Activated CD4-positive, alpha-beta T cell treated with anti-CD3 and anti-CD28 coated beads, Interleukin-2, amount 50 U/mL, for 24 hours (primary cell): Measurements from ENCODE around the gene CHD5.
A peak's percentile ranks its signal among the peaks of the same experiment; 100 is the strongest.

Experiments
- DNase-seq, 2 donors: peaks; one replicate each; pipeline ENCODE4 v3.0.0-alpha.2; 2020; ENCODE audit warnings: low read depth in 1 of 2, low spot score in 1 of 2

Gene CHD5

GRCh38 chr1:6134741-6135510 is 45.2 kb downstream of the CHD5 start:
- DNase-seq: no peak

DNA sequence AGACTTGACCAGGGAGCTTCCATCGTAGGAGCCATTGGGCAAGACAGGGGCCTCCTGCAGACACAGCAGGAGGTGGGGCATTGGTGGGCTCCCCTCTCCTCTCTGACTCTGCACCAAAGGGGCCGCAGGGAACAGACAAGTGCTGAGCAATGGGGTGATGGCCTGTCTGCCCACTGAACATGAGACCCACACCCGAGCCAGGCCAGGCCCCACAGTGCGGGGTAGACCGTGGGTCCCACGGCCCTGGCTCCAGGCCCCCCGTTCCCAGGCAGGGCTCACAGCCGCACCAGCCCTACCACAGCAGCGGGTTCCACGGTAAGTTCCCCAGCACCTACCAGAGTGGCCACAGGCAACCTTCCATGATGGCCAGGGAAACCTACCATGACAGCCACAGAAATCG is 45.9 kb downstream of the CHD5 start:
- DNase-seq: no peak

DNA sequence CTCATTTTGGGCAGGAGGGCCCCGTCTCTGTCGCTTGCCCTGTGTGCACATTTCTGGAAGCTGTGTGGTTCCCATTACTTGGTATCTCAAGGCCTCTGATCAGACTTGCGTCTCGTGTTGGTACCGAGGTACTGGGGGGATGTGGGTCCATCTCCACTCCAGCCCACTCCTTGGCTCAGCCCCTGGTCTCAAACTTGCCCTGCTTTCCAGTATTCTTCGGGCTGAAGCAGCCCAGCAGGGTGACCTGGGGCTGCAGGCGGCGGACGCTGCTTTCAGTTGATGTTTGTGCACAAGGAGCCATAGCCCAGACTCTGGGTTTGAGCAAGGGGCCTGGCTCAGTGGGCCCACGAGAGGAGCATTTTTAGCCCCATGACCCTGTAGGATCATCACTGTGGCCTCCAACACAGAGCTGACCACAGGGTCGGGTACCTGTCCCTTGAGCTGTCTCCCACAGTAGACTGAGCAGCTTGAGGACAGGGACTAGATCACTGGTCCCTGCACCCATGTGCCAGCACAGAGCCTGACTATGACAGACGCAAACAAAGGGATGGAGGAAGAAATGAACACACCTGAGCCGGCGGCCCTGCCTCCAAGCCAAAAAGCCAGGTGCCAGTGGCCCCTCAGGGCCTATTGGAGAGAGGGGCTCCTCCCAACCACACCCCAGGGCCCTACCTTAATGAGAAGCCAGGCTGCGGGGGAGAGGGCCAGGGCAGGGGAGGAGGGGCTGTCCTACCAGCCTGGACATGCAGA is 46.8 kb downstream of the CHD5 start:
- DNase-seq: no peak

- no peak for DNase-seq
Observed at GRCh38 chr1:6131561-6131960, 48.6 kb downstream of the CHD5 start.

DNA sequence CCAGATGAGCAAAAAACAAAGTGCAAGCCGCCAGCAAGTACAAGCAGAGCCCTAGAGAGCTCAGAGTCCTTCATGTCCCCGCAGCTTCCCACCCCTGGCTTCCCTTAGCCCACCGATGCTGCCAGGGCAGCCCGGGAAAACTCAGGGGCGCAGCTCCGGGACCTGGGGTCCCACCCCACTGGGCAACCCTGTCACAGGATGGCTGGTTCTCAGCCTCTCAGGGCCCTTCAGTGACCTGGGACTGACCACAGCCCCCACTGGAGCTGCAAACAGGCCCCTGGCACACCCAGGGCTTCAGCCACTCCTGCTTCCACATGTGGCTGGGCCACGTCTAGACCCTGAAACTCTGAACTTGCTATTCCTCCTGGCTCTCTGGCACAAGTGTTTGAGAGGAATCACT is 49.5 kb downstream of the CHD5 start:
- no peak for DNase-seq

GRCh38 chr1:6130036-6130435 is 50.1 kb downstream of the CHD5 start:
- no peak for DNase-seq

DNA sequence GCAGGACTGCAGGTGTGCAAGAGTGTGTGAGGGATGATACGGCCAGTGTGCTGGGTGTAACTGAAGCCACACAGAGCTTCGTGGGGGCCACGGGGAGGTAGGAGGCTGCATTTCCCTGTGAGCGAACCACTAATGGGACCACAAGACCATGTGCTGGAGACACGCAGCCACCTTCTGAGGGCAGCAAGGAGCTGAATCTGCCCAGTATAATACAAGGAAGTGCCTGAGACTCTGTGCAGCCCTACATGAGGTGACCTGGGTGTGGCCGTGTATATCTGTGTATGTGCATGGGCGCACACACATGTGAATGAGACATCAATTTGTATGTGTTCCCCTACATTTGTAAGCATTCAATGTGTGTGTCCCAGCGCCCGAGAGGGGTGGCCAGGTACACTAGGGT is 50.8 kb downstream of the CHD5 start:
- DNase-seq: no peak

DNA sequence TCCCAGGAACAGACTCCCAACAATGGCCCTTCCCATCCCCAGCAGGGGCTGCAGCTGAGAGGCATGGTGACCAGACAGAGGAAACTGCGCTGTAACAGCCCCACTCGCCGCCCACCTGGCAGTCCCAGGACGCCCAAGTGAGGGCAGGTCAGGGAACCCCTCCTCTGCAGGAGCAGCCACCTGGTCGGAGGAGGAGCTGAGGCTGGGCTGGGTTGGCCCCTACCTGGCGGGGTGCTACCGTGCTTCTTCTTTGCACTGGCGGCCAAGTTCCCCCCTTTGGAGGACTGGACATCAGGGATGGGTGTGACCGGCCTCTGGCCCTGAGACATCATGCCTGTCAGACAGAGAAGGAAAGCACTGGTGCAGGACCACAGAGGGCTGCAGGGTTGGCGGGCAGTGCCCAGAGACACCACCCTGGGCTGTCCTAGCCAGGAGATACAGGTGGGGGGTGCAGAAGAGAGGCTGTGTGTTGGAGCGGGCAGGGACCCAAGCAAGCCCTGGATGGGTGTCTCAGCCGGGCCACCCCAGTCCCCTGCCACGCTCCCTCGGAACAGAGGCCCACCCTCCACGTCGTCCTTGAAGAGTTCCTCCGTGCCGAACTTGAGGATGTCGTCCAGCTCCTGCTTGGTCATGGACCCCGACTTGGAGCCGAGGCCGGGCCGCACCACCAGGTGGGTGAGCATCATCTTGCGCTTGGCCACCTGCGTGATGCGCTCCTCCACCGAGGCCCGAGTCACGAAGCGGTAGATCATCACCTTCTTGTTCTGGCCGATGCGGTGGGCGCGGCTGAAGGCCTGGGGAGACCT is 51.6 kb downstream of the CHD5 start:
- DNase-seq: no peak

DNA sequence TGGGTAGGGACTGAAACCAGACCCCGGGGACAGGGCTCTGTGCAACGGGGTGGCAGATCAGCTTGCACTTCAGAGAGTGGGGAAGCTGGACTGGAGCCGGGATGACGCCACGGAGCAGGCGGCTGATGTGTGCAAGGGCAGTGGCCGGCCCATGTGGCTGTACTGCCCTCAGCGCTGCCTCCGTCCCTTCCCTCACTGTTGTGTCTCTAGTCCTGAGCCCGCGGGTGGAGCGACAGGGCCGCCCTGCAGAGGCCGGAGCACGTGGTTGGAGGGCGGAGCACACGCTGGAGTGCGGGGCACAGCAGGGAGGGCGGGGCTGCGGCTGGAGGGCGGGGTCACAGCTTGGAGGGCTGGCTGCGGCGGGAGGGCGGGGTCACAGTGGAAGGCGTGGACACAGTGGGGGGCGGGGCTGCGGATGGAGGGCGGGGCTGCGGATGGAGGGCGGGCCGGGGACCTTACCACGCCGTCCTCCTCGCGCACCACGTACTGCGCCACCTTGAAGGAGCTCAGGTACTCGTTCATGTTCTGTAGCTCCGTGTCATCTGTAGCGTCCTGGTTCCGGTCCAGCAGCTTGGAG is 52.4 kb downstream of the CHD5 start:
- DNase-seq: peak; percentile 28 to 57

DNA sequence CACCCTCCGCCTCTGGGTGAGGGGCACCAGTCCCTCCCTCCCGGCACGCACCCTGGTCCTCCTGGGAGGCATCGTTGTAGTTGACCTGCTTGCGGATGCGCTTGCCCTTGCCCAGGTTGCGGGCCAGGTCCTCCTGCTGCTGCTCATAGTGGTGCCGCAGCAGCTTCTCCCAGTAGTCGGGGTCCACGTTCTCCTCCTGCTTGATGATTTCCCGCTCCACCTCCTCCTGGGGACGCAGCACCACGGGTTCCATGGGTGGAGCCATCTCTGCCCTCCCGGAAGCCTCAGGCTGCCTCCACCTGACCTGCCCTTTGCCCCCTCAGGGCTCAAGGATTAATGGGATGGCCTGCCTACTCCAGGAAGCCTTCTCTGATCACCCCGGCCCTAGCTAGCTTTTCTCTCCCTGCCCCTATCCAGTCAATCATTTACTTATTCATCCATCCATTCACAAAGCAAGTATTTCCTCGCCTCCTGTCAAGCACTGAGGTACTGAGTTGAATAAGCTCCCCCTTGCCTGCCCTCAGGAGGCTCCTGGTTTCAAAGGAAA is 53.5 kb downstream of the CHD5 start:
- DNase-seq: no peak

DNA sequence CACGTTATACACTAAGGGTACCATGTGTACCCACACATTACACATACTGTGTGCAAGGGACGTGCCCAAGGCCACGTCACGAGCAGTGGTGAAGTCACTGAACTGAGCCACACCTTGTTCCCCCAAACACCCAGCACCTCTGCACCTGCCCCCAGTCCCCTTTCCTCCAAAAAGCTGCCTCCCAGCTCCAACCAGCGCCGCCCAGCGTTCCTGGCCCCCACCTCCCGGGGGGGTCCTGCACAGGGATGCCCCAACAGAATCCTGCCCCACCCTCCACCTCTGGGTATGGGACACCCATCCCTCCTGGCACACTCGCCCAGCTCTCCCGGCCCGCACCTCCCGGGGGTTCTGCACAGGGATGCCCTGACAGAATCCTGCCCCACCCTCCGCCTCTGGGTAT is 54.1 kb downstream of the CHD5 start:
- DNase-seq: no peak

- DNase-seq: no peak
Observed at GRCh38 chr1:6125366-6125765, 54.8 kb downstream of the CHD5 start.

- DNase-seq: no peak
Observed at GRCh38 chr1:6124746-6125365, 55.3 kb downstream of the CHD5 start.

GRCh38 chr1:6124341-6124740 is 55.8 kb downstream of the CHD5 start:
- DNase-seq: no peak

DNA sequence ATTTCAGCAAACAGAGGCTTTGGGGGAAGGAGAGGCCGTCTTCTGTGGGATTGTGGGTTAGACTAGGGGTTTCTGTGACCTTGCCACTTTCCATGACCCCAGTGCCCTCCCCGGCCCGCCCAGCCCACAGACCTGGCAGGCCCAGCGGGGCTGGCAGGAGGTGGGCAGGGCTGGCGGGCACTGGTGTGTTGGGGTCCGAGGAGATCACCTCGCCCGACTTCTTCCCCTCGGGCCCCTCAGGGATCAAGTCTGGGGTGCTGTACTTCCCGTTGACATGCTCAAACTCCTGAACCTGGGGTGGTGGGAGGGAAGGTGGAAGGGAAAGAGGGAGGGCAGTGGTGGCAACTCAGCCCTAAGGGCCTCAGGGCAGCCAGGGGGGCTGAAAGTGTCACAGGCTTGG is 56.3 kb downstream of the CHD5 start:
- no peak for DNase-seq

- DNase-seq: no peak
Observed at GRCh38 chr1:6123083-6123482, 57.0 kb downstream of the CHD5 start.

GRCh38 chr1:6121651-6122370 is 58.3 kb downstream of the CHD5 start:
- no peak for DNase-seq

- no peak for DNase-seq
Observed at GRCh38 chr1:6121021-6121421, 59.1 kb downstream of the CHD5 start.

DNA sequence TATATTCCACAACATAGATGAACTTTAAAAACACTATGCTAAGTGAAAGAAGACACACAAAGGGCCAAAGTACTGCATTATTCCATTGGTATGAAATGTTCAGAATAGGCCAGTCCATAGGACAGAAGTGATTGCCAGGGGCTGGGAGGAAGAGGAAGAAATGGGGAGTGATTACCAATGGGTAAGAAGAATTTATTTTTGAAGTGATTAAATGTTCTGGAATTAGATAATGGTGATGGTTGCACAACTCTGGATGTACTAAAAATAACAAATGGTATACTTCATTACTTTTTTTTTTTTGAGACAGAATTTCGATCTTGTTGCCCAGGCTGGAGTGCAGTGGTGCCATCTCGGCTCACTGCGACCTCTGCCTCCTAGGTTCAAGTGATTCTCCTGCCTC is 61.7 kb downstream of the CHD5 start:
- DNase-seq: no peak

GRCh38 chr1:6117624-6118023 is 62.5 kb downstream of the CHD5 start:
- no peak for DNase-seq
